K562 (cell line): ENCODE results near the gene TMOD2. TPM values are rescaled to one million over a fixed set of nuclear protein-coding genes. Genes with fewer than 3 reads are reported as not detected.
A peak's percentile ranks its signal among the peaks of the same experiment; 100 is the strongest.

Experiments used
- ATAC-seq: fragments of 200-7000 bp; cut with Tn5 transposase; 3 replicates; pipeline ENCODE4 v1.9.1; 2020; ENCODE audit warnings: moderate library complexity
- BruUV-seq: library from RNA; stranded (reverse); fragments of 400-500 nt; replicated peaks from 2 replicates; lab custom pipeline; 2021; lab: Mats Ljungman, UMichigan
- CTCF ChIA-PET: fragments of 300-600 bp; formaldehyde crosslinking; extraction: SDS; loops from one replicate; lab custom pipeline; 2021; ENCODE audit warnings: low intra/inter-chr PET ratio; lab: Yijun Ruan, JAX
- POLR2A ChIA-PET: fragments of 300-600, 350-650 bp; sonication (Branson Sonifier 250); formaldehyde crosslinking; extraction: SDS; loops from one replicate; lab custom pipeline; 2021; ENCODE audit warnings: antibody characterized with exemption, inconsistent platforms; lab: Yijun Ruan, JAX
- DNase-seq, 4 experiments: peaks; one replicate each; pipeline versions ENCODE4 v3.0.0 to v3.0.0-alpha.2; 2011 to 2018; ENCODE audit warnings: low spot score in 3 of 4, mixed read lengths in 3 of 4; ENCODE audit errors: extremely low read depth in 1 of 4
- FAIRE-seq: peaks from 2 replicates; lab custom pipeline; 2011; peaks lifted over from hg19 to GRCh38; lab: Jason Lieb, UNC
- H2AFZ ChIP-seq: 2 replicates; pipeline ENCODE4 v1.6.0; 2011; ENCODE audit warnings: low read depth, low read length, control low read depth, inconsistent platforms
- H3K27ac ChIP-seq: fragments of 200-600 bp; 3 replicates; pipeline ENCODE4 v1.8.0; 2011; ENCODE audit warnings: low read depth, mild to moderate bottlenecking, control low read depth, inconsistent platforms, low read length, moderate library complexity, mixed read lengths; ENCODE audit errors: extremely low read depth
- H3K27me3 ChIP-seq, 2 experiments: fragments of 300-600 bp in 1 of 2; 2 replicates in 1 of 2; 3 replicates in 1 of 2; pipeline versions ENCODE4 v1.6.0 to v1.8.0; 2011; ENCODE audit warnings: inconsistent platforms in 2 of 2, low read length in 2 of 2, mild to moderate bottlenecking in 1 of 2, mixed read lengths in 1 of 2, moderate library complexity in 1 of 2; ENCODE audit not compliant: control insufficient read depth in 2 of 2, insufficient read depth in 2 of 2
- H3K36me3 ChIP-seq: fragments of 300-600 bp; 3 replicates; pipeline ENCODE4 v1.8.0; 2011; ENCODE audit warnings: mild to moderate bottlenecking, low read length, inconsistent platforms; ENCODE audit not compliant: control insufficient read depth, insufficient read depth
- H3K4me1 ChIP-seq, 2 experiments: fragments of 200-600 bp in 1 of 2; replicated peaks in 1 of 2; 2 replicates in 1 of 2; 3 replicates in 1 of 2; pipeline versions ENCODE4 v1.5.1 to v1.8.0; 2011; ENCODE audit warnings: inconsistent platforms in 2 of 2, low read length in 2 of 2, mild to moderate bottlenecking in 1 of 2, mixed read lengths in 1 of 2, moderate library complexity in 1 of 2; ENCODE audit not compliant: control insufficient read depth in 2 of 2, insufficient read depth in 2 of 2
- H3K4me2 ChIP-seq: 2 replicates; pipeline ENCODE4 v1.6.1; 2011; ENCODE audit warnings: low read length, control low read depth, inconsistent platforms, mixed read lengths; ENCODE audit not compliant: insufficient read depth
- H3K4me3 ChIP-seq: fragments of 200-600 bp; sonication (generic), shearing (Covaris generic); 2 replicates; pipeline ENCODE4 v1.5.1; 2016; ENCODE audit warnings: control low read depth, inconsistent platforms
- H3K79me2 ChIP-seq: fragments of 200-600 bp; 3 replicates; pipeline ENCODE4 v1.8.0; 2011; ENCODE audit warnings: low read length, inconsistent platforms; ENCODE audit not compliant: control insufficient read depth, insufficient read depth
- H3K9ac ChIP-seq, 2 experiments: 2 replicates each; pipeline versions ENCODE4 v1.6.0 to v1.6.1; 2011; ENCODE audit warnings: low read depth in 2 of 2, low read length in 2 of 2, control low read depth in 1 of 2, inconsistent platforms in 1 of 2, mild to moderate bottlenecking in 1 of 2, mixed read lengths in 1 of 2; ENCODE audit not compliant: insufficient read depth in 1 of 2
- H3K9me1 ChIP-seq: one replicate; pipeline ENCODE4 v1.6.0; 2011; ENCODE audit warnings: inconsistent platforms, mild to moderate bottlenecking, low read length, moderate library complexity; ENCODE audit not compliant: control insufficient read depth, insufficient read depth
- H3K9me3 ChIP-seq: replicated peaks from 2 replicates; pipeline ENCODE4 v1.5.1; 2011; ENCODE audit warnings: low read depth, low read length, inconsistent platforms; ENCODE audit not compliant: control insufficient read depth, insufficient read depth
- H4K20me1 ChIP-seq: replicated peaks from 2 replicates; pipeline ENCODE4 v1.6.1; 2011; ENCODE audit warnings: low read length, inconsistent platforms, mixed read lengths; ENCODE audit not compliant: control insufficient read depth, insufficient read depth
- BHLHE40 ChIP-seq: IDR thresholded peaks from 2 replicates; pipeline ENCODE4 v1.6.1; 2011; ENCODE audit warnings: low read length, improper control_type of control experiment
- CEBPB ChIP-seq: fragments of 450-650 bp; IDR thresholded peaks from 2 replicates; pipeline ENCODE4 v1.6.1; 2016; ENCODE audit warnings: missing genetic modification characterization, missing compliant biosample characterization
- E2F6 ChIP-seq, 2 experiments: IDR thresholded peaks; 2 replicates each; pipeline ENCODE4 v1.6.1; 2011; ENCODE audit warnings: borderline replicate concordance in 1 of 2, control low read depth in 1 of 2, low read depth in 1 of 2, low read length in 1 of 2, mild to moderate bottlenecking in 1 of 2, mixed read lengths in 1 of 2, moderate library complexity in 1 of 2; ENCODE audit not compliant: insufficient read depth in 1 of 2, insufficient read length in 1 of 2, poor library complexity in 1 of 2, severe bottlenecking in 1 of 2; ENCODE audit errors: extremely low read depth in 1 of 2
- HNRNPK ChIP-seq: fragments of 200-400 bp; formaldehyde crosslinking; IDR thresholded peaks from one replicate; pipeline ENCODE4 v1.6.1; 2018; ENCODE audit warnings: mild to moderate bottlenecking, low read depth, low read length; ENCODE audit not compliant: poor library complexity, severe bottlenecking
- HNRNPL ChIP-seq: fragments of 200-400 bp; formaldehyde crosslinking; IDR thresholded peaks from 2 replicates; pipeline ENCODE4 v1.6.1; 2017; ENCODE audit warnings: low read depth, mild to moderate bottlenecking, low read length
- MYC ChIP-seq, 2 experiments: fragments of 250-450 bp in 1 of 2; sonication (Bioruptor Pico) in 1 of 2; IDR thresholded peaks; 2 replicates each; pipeline versions ENCODE4 v1.5.1 to v1.6.1; 2012 to 2021; ENCODE audit warnings: low read depth in 2 of 2, borderline replicate concordance in 1 of 2, improper control_type of control experiment in 1 of 2, low read length in 1 of 2, mild to moderate bottlenecking in 1 of 2, moderate library complexity in 1 of 2
- TBP ChIP-seq: optimal IDR thresholded peaks from 2 replicates; pipeline ENCODE3; 2011; ENCODE audit warnings: low read depth, low read length, improper control_type of control experiment
- ZFP36 ChIP-seq: fragments of 150-350 bp; IDR thresholded peaks from 2 replicates; pipeline ENCODE4 v1.6.1; 2018; ENCODE audit warnings: low read length, low read depth; ENCODE audit not compliant: partially characterized antibody
- ZFX ChIP-seq: sonication (generic); formaldehyde crosslinking; IDR thresholded peaks from 2 replicates; pipeline ENCODE4 v1.8.0; 2022; ENCODE audit warnings: mild to moderate bottlenecking, missing genetic modification reagents, moderate library complexity
- ZNF644 ChIP-seq: fragments of 200-800 bp; sonication (Bioruptor generic); IDR thresholded peaks from 2 replicates; pipeline ENCODE4 v1.6.1; 2016; ENCODE audit warnings: low read depth, missing genetic modification characterization, missing compliant biosample characterization
- ZNF766 ChIP-seq: fragments of 200-800 bp; sonication (Bioruptor generic); conservative IDR thresholded peaks from 2 replicates; pipeline ENCODE4 v1.6.1; 2016; ENCODE audit warnings: missing genetic modification characterization, missing compliant biosample characterization
- whole genome bisulfite sequencing: fragments of 100-300 bp; shearing (Covaris generic); methylation state at CpG from one replicate; pipeline ENCODE4 v1.1.6; 2016; ENCODE audit warnings: low coverage, mixed read lengths; ENCODE audit not compliant: insufficient coverage; ENCODE audit errors: missing lambda C conversion rate; 5-methylcytosine and 5-hydroxymethylcytosine counted together
- in situ Hi-C: fragments of 300-500 bp; cut with MboI; formaldehyde crosslinking; loops from 4 replicates; pipeline ENCODE4 v1.15.0; 2018; ENCODE audit warnings: inconsistent platforms, mixed read lengths
- intact Hi-C: fragments of 100-400 bp; cut with micrococcal nuclease; formaldehyde crosslinking; loops from 2 replicates; pipeline ENCODE4 v1.14.2; 2022
- polyA plus RNA-seq, 8 experiments: library from polyadenylated mRNA; depleted of rRNA in 4 of 8; stranded (reverse) in 5 of 8; unstranded in 3 of 8; fragments of >200 nt; fragmentation: Nextera tagmentation in 2 of 8; fragmentation: Illumina TruSeq in 1 of 8; extraction: Ambion mirVana in 2 of 8; extraction: Trizol in 1 of 8; gene quantifications; 2 replicates each; pipeline versions ENCODE4 v1.2.1 to v1.2.3, GENCODE V29; 2011 to 2014; ENCODE audit warnings: inconsistent platforms in 1 of 8, missing spikeins in 1 of 8
- total RNA-seq, 7 experiments: library from RNA; depleted of rRNA in 6 of 7; stranded (reverse); fragments of >200 nt in 6 of 7; fragmentation: Illumina TruSeq in 2 of 7; extraction: Trizol in 2 of 7; gene quantifications; 2 replicates each; pipeline versions ENCODE4 v1.2.1 to v1.2.3, GENCODE V29; 2011 to 2021; ENCODE audit warnings: low replicate concordance in 1 of 7

Gene TMOD2
- total and polyA plus RNA-seq, 9 of the 15 experiments (the other 6 are each of a cell fraction or from before 2014, with no cell fraction given) = 0.49 to 3.8 (median 3.0) TPM

DNA sequence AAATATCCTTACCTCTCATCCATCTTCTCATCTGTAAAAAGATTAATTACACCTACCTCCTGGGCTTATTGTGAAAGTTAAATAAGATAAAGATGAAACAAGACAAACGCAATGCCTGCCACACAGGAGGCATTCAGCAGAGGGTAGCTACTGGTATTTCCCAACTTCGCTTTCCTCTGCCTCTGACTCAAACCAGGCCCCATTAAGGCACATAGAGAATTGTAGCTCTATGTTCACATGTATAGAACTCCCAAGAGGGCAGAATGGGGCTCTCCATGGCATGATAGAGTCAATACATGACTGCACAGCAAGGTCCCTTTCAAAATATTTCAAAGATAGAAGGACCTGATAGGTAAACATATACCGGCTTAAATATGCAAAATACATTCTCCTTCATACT is 15.3 kb upstream of the TMOD2 start:
- no peak overlapping the region for H3K9ac ChIP-seq
- no TSS peak for BruUV-seq
- H4K20me1 ChIP-seq = no peaks in the 10 kb centered on the region
- in situ Hi-C loops (no loop called here), intact Hi-C loops (loop anchor here (5.0 kb wide), 1 partner anchor 41 kb away; no protein-coding TSS in a partner anchor)
- H3K36me3 ChIP-seq = 0 out of 3 replicates have a peak, but pooled peaks cover 4% of the 10 kb centered on the region
- no peak overlapping the region for H2AFZ ChIP-seq
- no peaks in the 10 kb centered on the region for H3K27me3 ChIP-seq
- FAIRE-seq (no peak), ATAC-seq (no peak), DNase-seq (no peak)
- no peaks in the 10 kb centered on the region for H3K9me3 ChIP-seq
- H3K4me3 ChIP-seq = peak overlapping the region; percentile 64; the same call in 1 of the 2 replicates
- H3K4me2 ChIP-seq = peak overlapping the region; percentile 87
- H3K79me2 ChIP-seq = peaks cover 22% of the 10 kb centered on the region
- POLR2A ChIA-PET = interaction anchor here (0.9 to 1.6 kb wide), 3 partner anchors 10 to 86 kb away, joined by 3 to 6 read pairs (median 4); no protein-coding TSS in a partner anchor
- H3K4me1 ChIP-seq = peaks cover 21 to 54% of the 10 kb centered on the region in 2 experiments
- TF ChIP-seq CEBPB (tag) (0 out of 2 replicates have a peak, but pooled peaks have one; percentile 6), ZFP36 (no peak)
- no peaks in the 10 kb centered on the region for H3K9me1 ChIP-seq
- H3K27ac ChIP-seq = no peak overlapping the region
- CTCF ChIA-PET = no interaction called here
- WGBS = 31% methylated on average over 3 of the region's 3 CpGs

DNA sequence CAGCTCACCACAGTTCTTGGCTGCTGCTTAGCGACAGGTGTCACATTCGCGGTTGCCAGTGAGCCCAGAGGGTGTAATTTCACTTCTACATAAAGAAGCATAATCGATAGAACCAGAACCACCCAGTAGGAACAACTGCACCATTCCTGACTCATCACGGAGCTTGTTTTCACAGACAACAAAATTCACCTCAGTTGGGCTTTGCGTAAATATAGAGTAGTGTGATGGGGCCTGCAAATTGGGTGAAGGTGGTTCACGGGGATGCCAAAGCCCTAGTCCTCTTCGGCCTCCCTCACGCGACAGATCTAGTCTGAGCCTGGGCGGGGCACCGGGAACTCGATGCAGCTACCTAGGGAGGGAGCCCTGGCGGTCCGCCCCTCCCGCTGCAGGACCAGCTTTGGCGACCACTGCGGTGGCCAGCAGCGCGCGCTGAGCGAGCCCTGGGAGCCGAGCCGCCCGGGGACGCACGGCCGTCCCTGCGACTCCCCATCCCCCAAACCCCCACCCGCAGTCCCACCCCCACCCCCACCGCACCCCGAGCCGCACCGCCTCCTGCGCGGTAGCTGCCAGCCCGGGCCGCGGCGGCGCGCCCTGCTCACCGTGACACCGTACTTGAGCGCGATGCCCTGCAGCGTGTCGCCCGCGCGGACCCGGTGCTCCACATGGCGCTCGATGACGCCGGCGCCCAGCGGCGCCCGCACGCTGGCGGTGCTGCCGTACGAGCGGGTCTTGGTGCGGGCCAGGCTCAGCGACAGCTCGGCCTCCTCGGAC is 14.5 kb upstream of the TMOD2 start:
- Histone ChIP-seq H3K27me3 (no peaks in the 10 kb centered on the region), H3K36me3 (0 out of 3 replicates have a peak, but pooled peaks cover 4% of the 10 kb centered on the region), H3K27ac (peak overlapping the region; percentile 63; the same call in 2 of the 3 replicates), H2AFZ (peak overlapping the region; percentile 91), H3K4me3 (peak overlapping the region; percentile 64), H4K20me1 (no peaks in the 10 kb centered on the region), H3K9me1 (no peaks in the 10 kb centered on the region), H3K9me3 (no peaks in the 10 kb centered on the region), H3K79me2 (peaks cover 19% of the 10 kb centered on the region), H3K4me2 (peak overlapping the region; percentile 87), H3K4me1 (peaks cover 21 to 46% of the 10 kb centered on the region in 2 experiments), H3K9ac (peak overlapping the region; percentile 50 to 94)
- in situ Hi-C loops = no loop called here
- 2% methylated on average over 49 of the region's 69 CpGs for WGBS
- POLR2A ChIA-PET = interaction anchor here (0.7 to 3.6 kb wide), 9 partner anchors 11 to 39 kb away, joined by 3 to 15 read pairs (median 4); no protein-coding TSS in a partner anchor
- intact Hi-C loops = loop anchor here (5.0 kb wide), 1 partner anchor 40 kb away; no protein-coding TSS in a partner anchor
- peak; percentile 68 to 77 (median 74) for DNase-seq
- CTCF ChIA-PET = no interaction called here
- FAIRE-seq = no peak
- BruUV-seq = no TSS peak
- ATAC-seq = peak; percentile 81
- TF ChIP-seq ZNF644 (tag) (no peak), BHLHE40 (peak; percentile 69), TBP (peak; percentile 13), HNRNPL (peak; percentile 54; the same call in 1 of the 2 replicates), E2F6 (IDR thresholded peaks at IDR 0.05; ENCODE audit: borderline replicate concordance in 1 of 2, extremely low read depth in 1 of 2, insufficient read depth in 1 of 2, insufficient read length in 1 of 2, low read depth in 1 of 2, low read length in 1 of 2, poor library complexity in 1 of 2, severe bottlenecking in 1 of 2) (peak; percentile 83 to 85), ZNF766 (CRISPR knock-in tag) (0 out of 2 replicates have a peak, but pooled peaks have one; percentile 29), ZFX (CRISPR knock-in tag) (peak; percentile 56; the same call in 1 of the 2 replicates), HNRNPK (peak; percentile 56), MYC (IDR thresholded peaks at IDR 0.05; ENCODE audit: low read depth, low read length) (0 out of 2 replicates have a peak, but pooled peaks have one; percentile 31), MYC (CRISPR knock-in tag; IDR thresholded peaks at IDR 0.05; ENCODE audit: borderline replicate concordance, low read depth) (no peak)
